ENCODE results near the gene FHIP1B.

- TF ChIP-seq REST (IDR thresholded peaks at IDR 0.05; ENCODE audit: insufficient replicate concordance, low read depth) (no peak), CTCF (IDR thresholded peaks at IDR 0.05; ENCODE audit: insufficient read depth, low read length) (no peak)
These were observed 24.6 kb downstream of the FHIP1B start for GRCh38 chr11:6209801-6210200.

Measured in HL-60 (cell line).